GM12891 (cell line): Measurements from ENCODE around the gene SECTM1.

Experiments
- POLR2A ChIP-seq: IDR thresholded peaks from 2 replicates; pipeline ENCODE4 v1.6.1; 2011; ENCODE audit warnings: low read depth, low read length, control low read depth
- POLR2AphosphoS5 ChIP-seq: IDR thresholded peaks from 2 replicates; pipeline ENCODE4 v1.6.1; 2011; ENCODE audit warnings: low read depth, low read length, control low read depth
- SPI1 ChIP-seq: IDR thresholded peaks from 2 replicates; pipeline ENCODE4 v1.6.1; 2011; ENCODE audit warnings: low read depth, low read length, control low read depth
- TAF1 ChIP-seq: IDR thresholded peaks from 2 replicates; pipeline ENCODE4 v1.6.1; 2011; ENCODE audit warnings: low read depth, low read length, control low read depth

DNA sequence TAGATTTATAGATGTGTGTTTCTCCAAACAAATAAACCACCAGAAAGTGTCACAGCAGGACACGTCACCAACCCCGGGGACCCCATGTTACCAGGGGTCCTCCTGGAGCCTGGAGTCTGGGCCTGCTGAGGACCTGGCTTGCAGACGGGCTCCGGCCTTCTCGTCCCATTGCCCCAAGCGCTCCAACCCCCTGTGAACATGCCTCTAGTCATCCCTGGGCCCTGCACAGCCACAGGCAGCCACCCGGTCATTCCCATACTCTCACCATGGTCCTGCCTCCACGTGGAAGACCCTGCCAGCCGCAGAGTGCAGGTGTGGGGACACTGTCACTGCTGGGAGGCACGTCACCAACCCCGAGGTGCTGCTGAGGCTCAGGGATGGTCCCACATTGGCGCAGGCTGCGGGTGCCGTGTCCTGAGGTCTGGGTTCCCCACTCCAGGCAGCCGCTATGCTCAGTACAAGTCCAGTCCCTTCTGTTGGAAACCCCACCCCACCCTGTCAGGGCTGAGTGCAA lies 4.5 kb downstream of the SECTM1 start:
- TF ChIP-seq POLR2A: no peak
- TF ChIP-seq POLR2AphosphoS5: no peak
- TF ChIP-seq TAF1: no peak
- no peak for TF ChIP-seq SPI1
